Spleen (tissue), 11 donors: Measurements from ENCODE around the gene DEFB124. TPM values are rescaled to one million over a fixed set of nuclear protein-coding genes. Genes with fewer than 3 reads are reported as not detected.
"Not testable (repeated sequence)": the region's sequence is repeated elsewhere in the genome, so short reads cannot be mapped to it uniquely, and the experiment has no call there.

ENCODE experiments used
- DNase-seq: peaks from one replicate; pipeline ENCODE4 v3.0.0-alpha.2; 2020
- H3K27ac ChIP-seq, 8 donors: fragments of 200-600 bp; sonication (generic) in 7 of 8; 1 replicate in 4 of 8; 2 replicates in 4 of 8; pipeline versions ENCODE4 v1.5.0 to v1.8.0; 2016 to 2021; ENCODE audit warnings: inconsistent platforms in 4 of 8, mild to moderate bottlenecking in 4 of 8, moderate library complexity in 1 of 8
- H3K27me3 ChIP-seq, 7 donors: fragments of 200-600 bp; sonication (generic) in 6 of 7; replicated peaks in 1 of 7; 1 replicate in 4 of 7; 2 replicates in 3 of 7; pipeline versions ENCODE4 v1.5.0 to v1.8.0; 2016 to 2021; ENCODE audit warnings: inconsistent platforms in 3 of 7, mild to moderate bottlenecking in 1 of 7
- H3K36me3 ChIP-seq, 6 donors: fragments of 200-600 bp; sonication (generic) in 5 of 6; 1 replicate in 4 of 6; 2 replicates in 2 of 6; pipeline versions ENCODE4 v1.5.0 to v1.8.0; 2016 to 2021; ENCODE audit warnings: inconsistent platforms in 2 of 6
- H3K4me1 ChIP-seq, 6 donors: fragments of 200-600 bp; sonication (generic) in 5 of 6; 1 replicate in 3 of 6; 2 replicates in 3 of 6; pipeline versions ENCODE4 v1.5.0 to v1.8.0; 2016 to 2021; ENCODE audit warnings: inconsistent platforms in 3 of 6
- H3K4me3 ChIP-seq, 8 donors: fragments of 200-600 bp; sonication (generic) in 7 of 8; 1 replicate in 4 of 8; 2 replicates in 4 of 8; pipeline versions ENCODE4 v1.5.0 to v1.8.0; 2016 to 2021; ENCODE audit warnings: inconsistent platforms in 4 of 8, mild to moderate bottlenecking in 4 of 8, moderate library complexity in 2 of 8
- H3K9me3 ChIP-seq, 8 donors: fragments of 200-600 bp; sonication (generic) in 7 of 8; 1 replicate in 4 of 8; 2 replicates in 4 of 8; pipeline versions ENCODE4 v1.5.0 to v1.8.0; 2016 to 2021; ENCODE audit warnings: inconsistent platforms in 4 of 8
- POLR2A ChIP-seq, 3 donors: fragments of 450-650 bp; IDR thresholded peaks; one replicate each; pipeline ENCODE4 v1.5.1; 2017; ENCODE audit warnings: antibody characterized with exemption in 3 of 3, mild to moderate bottlenecking in 1 of 3
- POLR2AphosphoS5 ChIP-seq, 3 donors: sonication (generic); formaldehyde crosslinking; IDR thresholded peaks; one replicate each; pipeline ENCODE4 v1.5.1; 2017; ENCODE audit warnings: antibody characterized with exemption in 3 of 3
- WGBS, 5 donors: extraction: QIAGEN DNeasy Blood & Tissue Kit in 3 of 5; methylation state at CpG; one replicate each; pipeline versions ENCODE4 v1.1.5 to v1.1.7; 2013 to 2018; 5-methylcytosine and 5-hydroxymethylcytosine counted together
- intact Hi-C: fragments of 100-400 bp; cut with DNase I; formaldehyde crosslinking; loops from one replicate; pipeline ENCODE4 v1.15.0; 2023; ENCODE audit warnings: low total_unique reads
- polyA plus RNA-seq, 3 donors: library from polyadenylated mRNA; stranded (reverse); fragments of 200-250 nt; gene quantifications; one replicate each; pipeline ENCODE4 v1.2.1, GENCODE V29; 2013
- total RNA-seq, 7 donors: library from RNA; depleted of rRNA in 3 of 7; stranded (reverse); fragments of >200 nt in 3 of 7; fragmentation: NEBNext Ultra II Directional in 4 of 7; extraction: Animal tissue kit (Norgen Biotek cat#: 25700) in 4 of 7; gene quantifications; one replicate each; pipeline versions ENCODE4 v1.1.0 to v1.2.1, GENCODE V29; 2016 to 2021
- TF ChIP-seq, protein P1 (sequence below), 11 experiments: fragments of 200-600 bp in 7 of 11; fragments of 450-650 bp in 4 of 11; sonication (generic) in 4 of 11; IDR thresholded peaks in 8 of 11; conservative IDR thresholded peaks in 3 of 11; 1 replicate in 7 of 11; 2 replicates in 4 of 11; pipeline versions ENCODE4 v1.4.0 to v1.8.0; 2016 to 2021; ENCODE audit warnings: antibody characterized with exemption in 11 of 11, inconsistent platforms in 4 of 11, mild to moderate bottlenecking in 1 of 11
- donor health status: healthy with polysubstance abuse.
- donor health status: DM: no; HTN: no; CAD: no; lungs with moderate emphysema.
- donor health status: DM: no; HTN: no; CAD: no.
- donor health status: Bipolar disorder and iron deficiency.
- donor health status: healthy.
- donor health status: DM: no; HTN: no; CAD: no.
- donor health status: DM: yes; HTN: yes; CAD: no.

The DEFB124 gene
- total and polyA plus RNA-seq, 10 donors: 0.24 TPM; not detected in 9

DNA sequence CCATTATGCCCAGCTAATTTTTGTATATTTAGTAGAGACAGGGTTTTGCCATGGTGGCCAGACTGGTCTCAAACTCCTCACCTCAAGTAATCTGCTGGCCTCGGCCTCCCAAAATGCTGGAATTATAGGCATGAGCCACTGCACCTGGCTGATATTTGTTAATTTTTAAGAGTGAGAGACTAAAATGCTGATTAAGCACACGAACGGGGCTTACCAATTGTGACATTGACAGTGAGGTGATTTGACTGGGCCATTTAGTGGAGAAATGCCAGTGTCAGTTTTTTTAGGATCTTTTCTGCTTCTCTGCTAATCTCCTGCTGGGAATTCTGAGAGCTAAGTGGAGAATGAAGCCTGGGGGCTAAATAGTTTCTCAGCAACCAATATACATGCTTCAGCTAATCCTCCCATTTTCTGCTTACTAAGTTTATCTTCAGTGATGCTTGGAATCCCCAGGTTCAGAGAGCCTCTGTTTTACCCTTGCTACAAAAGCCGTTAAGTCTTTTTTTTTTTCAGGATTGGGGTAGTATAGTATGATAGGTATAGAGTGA is 44.3 kb downstream of the DEFB124 start:
- Histone ChIP-seq H3K9me3 (peaks cover 0 to 11% (median 0%) of the 10 kb centered on the region in 8 donors), H3K4me3 (no peak overlapping the region), H3K4me1 (peaks cover 0 to 4% (median 0%) of the 10 kb centered on the region in 6 donors), H3K27me3 (peaks cover 0 to 4% (median 0%) of the 10 kb centered on the region in 7 donors), H3K36me3 (no peaks in the 10 kb centered on the region), H3K27ac (peak overlapping the region in 5 of 8 donors; percentile 27 to 64 (median 40))
- WGBS, 5 donors: 59 to 77% (median 63%) methylated on average over 4 of the region's 4 CpGs
- intact Hi-C loops: no loop called here
- TF ChIP-seq POLR2A (IDR thresholded peaks at IDR 0.05) (no peak), POLR2AphosphoS5 (IDR thresholded peaks at IDR 0.05) (no peak)
- TF ChIP-seq, protein P1, sequence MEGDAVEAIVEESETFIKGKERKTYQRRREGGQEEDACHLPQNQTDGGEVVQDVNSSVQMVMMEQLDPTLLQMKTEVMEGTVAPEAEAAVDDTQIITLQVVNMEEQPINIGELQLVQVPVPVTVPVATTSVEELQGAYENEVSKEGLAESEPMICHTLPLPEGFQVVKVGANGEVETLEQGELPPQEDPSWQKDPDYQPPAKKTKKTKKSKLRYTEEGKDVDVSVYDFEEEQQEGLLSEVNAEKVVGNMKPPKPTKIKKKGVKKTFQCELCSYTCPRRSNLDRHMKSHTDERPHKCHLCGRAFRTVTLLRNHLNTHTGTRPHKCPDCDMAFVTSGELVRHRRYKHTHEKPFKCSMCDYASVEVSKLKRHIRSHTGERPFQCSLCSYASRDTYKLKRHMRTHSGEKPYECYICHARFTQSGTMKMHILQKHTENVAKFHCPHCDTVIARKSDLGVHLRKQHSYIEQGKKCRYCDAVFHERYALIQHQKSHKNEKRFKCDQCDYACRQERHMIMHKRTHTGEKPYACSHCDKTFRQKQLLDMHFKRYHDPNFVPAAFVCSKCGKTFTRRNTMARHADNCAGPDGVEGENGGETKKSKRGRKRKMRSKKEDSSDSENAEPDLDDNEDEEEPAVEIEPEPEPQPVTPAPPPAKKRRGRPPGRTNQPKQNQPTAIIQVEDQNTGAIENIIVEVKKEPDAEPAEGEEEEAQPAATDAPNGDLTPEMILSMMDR (IDR thresholded peaks at IDR 0.05 in 8 of 11, conservative IDR thresholded peaks at IDR 0.05 in 3 of 11): no peak
- DNase-seq: no peak

DNA sequence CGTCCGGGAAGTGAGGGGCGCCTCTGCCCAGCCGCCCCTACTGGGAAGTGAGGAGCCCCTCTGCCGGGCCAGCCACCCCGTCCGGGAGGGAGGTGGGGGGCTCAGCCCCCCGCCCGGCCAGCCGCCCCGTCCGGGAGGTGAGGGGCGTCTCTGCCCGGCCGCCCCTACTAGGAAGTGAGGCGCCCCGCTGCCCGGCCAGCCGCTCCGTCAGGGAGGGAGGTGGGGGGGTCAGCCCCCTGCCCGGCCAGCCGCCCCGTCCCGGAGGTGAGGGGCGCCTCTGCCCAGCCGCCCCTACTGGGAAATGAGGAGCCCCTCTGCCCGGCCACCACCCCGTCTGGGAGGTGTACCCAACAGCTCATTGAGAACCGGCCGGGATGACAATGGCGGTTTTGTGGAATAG is 47.4 kb downstream of the DEFB124 start:
- peaks cover 0 to 11% (median 0%) of the 10 kb centered on the region in 8 donors for H3K9me3 ChIP-seq
- H3K4me1 ChIP-seq, H3K36me3 ChIP-seq, H3K27me3 ChIP-seq, intact Hi-C loops, H3K4me3 ChIP-seq, H3K27ac ChIP-seq, DNase-seq: not testable (repeated sequence)
- WGBS, 5 donors: 91 to 98% (median 93%) methylated on average over 7 to 31 of the region's 31 CpGs

DNA sequence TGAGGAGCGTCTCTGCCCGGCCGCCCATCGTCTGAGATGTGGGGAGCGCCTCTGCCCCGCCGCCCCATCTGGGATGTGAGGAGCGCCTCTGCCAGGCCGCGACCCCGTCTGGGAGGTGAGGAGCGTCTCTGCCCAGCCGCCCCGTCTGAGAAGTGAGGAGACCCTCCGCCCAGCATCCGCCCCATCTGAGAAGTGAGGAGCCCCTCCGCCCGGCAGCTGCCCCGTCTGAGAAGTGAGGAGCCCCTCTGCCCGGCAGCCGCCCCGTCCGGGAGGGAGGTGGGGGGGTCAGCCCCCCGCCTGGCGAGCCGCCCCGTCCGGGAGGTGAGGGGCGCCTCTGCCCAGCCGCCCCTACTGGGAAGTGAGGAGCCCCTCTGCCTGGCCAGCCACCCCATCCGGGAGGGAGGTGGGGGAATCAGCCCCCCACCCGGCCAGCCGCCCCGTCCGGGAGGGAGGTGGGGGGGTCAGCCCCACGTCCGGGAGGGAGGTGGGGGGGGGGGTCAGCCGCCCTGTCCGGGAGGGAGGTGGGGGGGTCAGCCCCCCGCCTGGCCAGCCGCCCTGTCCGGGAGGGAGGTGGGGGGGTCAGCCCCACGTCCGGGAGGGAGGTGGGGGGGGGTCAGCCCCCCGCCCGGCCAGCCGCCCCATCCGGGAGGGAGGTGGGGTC is 47.9 kb downstream of the DEFB124 start:
- H3K4me1 ChIP-seq, intact Hi-C loops, DNase-seq, H3K27me3 ChIP-seq, H3K4me3 ChIP-seq, H3K27ac ChIP-seq, H3K36me3 ChIP-seq: not testable (repeated sequence)
- 91 to 98% (median 95%) methylated on average over 6 to 45 of the region's 48 CpGs; no CpG with 5 or more reads in 1 of the 5 donors for WGBS, 5 donors
- peaks cover 0 to 11% (median 0%) of the 10 kb centered on the region in 8 donors for H3K9me3 ChIP-seq

DNA sequence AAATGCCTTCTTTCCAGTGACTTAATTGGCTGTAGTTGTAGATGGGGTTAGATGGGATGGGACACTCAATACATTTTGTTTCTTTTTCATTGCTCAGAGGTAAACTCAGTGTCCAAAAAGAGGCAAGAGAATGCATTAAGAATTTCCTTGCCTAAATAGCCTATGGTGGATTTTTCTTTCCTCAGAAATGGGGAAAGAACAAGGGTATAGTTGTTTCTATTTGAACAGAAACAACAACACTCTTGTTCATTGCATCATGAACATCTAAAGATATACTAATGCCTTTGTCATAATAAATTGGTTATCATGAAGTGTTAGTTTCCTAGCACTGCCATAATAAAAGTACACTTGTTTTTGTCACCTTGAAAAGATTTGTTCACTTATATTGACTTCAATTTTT is 49.1 kb downstream of the DEFB124 start:
- Histone ChIP-seq H3K9me3 (peaks cover 0 to 11% (median 0%) of the 10 kb centered on the region in 8 donors), H3K36me3 (no peaks in the 10 kb centered on the region), H3K27me3 (peaks cover 0 to 9% (median 0%) of the 10 kb centered on the region in 7 donors), H3K4me1 (peaks cover 0 to 4% (median 0%) of the 10 kb centered on the region in 6 donors), H3K27ac (no peak overlapping the region), H3K4me3 (no peak overlapping the region)
- intact Hi-C loops: no loop called here
- no peak for TF ChIP-seq POLR2A (IDR thresholded peaks at IDR 0.05)
- TF ChIP-seq, protein P1 (IDR thresholded peaks at IDR 0.05 in 8 of 11, conservative IDR thresholded peaks at IDR 0.05 in 3 of 11): no peak
- no peak for TF ChIP-seq POLR2AphosphoS5 (IDR thresholded peaks at IDR 0.05)
- no peak for DNase-seq

DNA sequence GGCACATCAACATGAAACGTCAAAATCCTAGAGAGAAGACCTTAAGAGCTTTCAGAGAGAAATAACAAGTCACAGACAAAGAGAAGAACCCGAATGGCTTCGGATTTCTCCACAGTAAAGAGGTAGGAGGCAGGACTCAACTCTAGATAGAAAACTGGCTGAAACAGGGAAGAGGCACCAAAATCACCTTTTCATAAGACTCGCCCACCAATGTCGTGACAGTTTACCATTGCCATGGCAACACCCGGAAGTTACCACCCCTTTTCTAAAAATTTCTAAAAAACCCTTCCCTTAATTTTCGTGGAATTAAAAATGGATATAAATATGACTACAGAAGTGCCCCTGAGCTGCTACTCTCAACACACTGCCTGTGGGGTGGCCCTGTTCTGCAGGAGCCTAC is 56.6 kb downstream of the DEFB124 start:
- intact Hi-C loops: no loop called here

More for the DNA sequence above, 56.6 kb downstream of the DEFB124 start:
- H3K4me1 ChIP-seq: no peaks in the 10 kb centered on the region
- no peak overlapping the region for H3K27ac ChIP-seq
- 78 to 89% (median 82%) methylated on average over 7 of the region's 7 CpGs for WGBS, 5 donors
- H3K4me3 ChIP-seq: no peak overlapping the region
- peaks cover 0 to 21% (median 0%) of the 10 kb centered on the region in 7 donors for H3K27me3 ChIP-seq
- H3K9me3 ChIP-seq: no peaks in the 10 kb centered on the region
- no peak for TF ChIP-seq POLR2A (IDR thresholded peaks at IDR 0.05)
- no peak for TF ChIP-seq POLR2AphosphoS5 (IDR thresholded peaks at IDR 0.05)
- TF ChIP-seq, protein P1 (IDR thresholded peaks at IDR 0.05 in 8 of 11, conservative IDR thresholded peaks at IDR 0.05 in 3 of 11): no peak
- no peak for DNase-seq
- H3K36me3 ChIP-seq: no peaks in the 10 kb centered on the region
